ENCODE measurements around the gene USP24. TPM values are rescaled to one million over a fixed set of nuclear protein-coding genes. Genes with fewer than 3 reads are reported as not detected.
A peak's percentile ranks its signal among the peaks of the same experiment; 100 is the strongest.

Gene USP24
- total and polyA plus RNA-seq, 12 donors = 11.3 to 45.1 (median 25.9) TPM

GRCh38 chr1:55244476-55245099 lies 29.4 kb upstream of the USP24 start:
- TF ChIP-seq, protein P1, sequence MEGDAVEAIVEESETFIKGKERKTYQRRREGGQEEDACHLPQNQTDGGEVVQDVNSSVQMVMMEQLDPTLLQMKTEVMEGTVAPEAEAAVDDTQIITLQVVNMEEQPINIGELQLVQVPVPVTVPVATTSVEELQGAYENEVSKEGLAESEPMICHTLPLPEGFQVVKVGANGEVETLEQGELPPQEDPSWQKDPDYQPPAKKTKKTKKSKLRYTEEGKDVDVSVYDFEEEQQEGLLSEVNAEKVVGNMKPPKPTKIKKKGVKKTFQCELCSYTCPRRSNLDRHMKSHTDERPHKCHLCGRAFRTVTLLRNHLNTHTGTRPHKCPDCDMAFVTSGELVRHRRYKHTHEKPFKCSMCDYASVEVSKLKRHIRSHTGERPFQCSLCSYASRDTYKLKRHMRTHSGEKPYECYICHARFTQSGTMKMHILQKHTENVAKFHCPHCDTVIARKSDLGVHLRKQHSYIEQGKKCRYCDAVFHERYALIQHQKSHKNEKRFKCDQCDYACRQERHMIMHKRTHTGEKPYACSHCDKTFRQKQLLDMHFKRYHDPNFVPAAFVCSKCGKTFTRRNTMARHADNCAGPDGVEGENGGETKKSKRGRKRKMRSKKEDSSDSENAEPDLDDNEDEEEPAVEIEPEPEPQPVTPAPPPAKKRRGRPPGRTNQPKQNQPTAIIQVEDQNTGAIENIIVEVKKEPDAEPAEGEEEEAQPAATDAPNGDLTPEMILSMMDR (IDR thresholded peaks at IDR 0.05) = no peak
- TF ChIP-seq POLR2A (IDR thresholded peaks at IDR 0.05) = no peak
- no peak for DNase-seq
- Histone ChIP-seq H3K36me3 (replicated peaks in 1 of 2) (no peaks in the 10 kb centered on the region), H3K4me1 (replicated peaks in 1 of 2) (no peaks in the 10 kb centered on the region), H3K9me3 (replicated peaks in 1 of 3) (no peaks in the 10 kb centered on the region), H3K27ac (peak overlapping the region in 2 of 5 donors; percentile 4 to 45), H3K4me3 (no peak overlapping the region), H3K27me3 (no peaks in the 10 kb centered on the region)
- intact Hi-C loops (cut with DNase I) = no loop called here
- 39 to 47% (median 44%) methylated on average over 6 of the region's 6 CpGs for WGBS, 4 donors

DNA sequence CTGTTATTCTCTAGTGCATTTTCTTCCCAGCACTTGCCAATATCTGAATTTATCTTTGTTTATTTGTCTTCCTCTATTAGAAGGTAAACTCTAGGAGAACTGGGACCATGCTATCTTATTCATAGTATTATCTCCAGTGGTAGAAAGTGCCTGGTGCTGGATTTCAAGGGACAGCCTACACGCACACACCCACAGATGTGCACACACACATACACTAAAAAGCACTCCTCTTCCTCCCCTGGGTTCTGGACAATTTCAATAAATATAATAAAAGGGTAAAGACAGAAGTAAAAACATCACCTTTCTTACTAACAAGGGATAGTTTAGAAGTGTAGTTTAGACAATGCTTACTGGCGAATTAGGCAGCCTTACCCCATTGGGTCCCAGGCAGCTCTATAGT lies 28.5 kb upstream of the USP24 start:
- H3K27me3 ChIP-seq = no peaks in the 10 kb centered on the region
- 81 to 92% (median 85%) methylated on average over 2 of the region's 2 CpGs for WGBS, 4 donors
- H3K4me3 ChIP-seq = no peak overlapping the region
- no peaks in the 10 kb centered on the region for H3K9me3 ChIP-seq (replicated peaks in 1 of 3)
- H3K4me1 ChIP-seq (replicated peaks in 1 of 2) = no peaks in the 10 kb centered on the region
- TF ChIP-seq POLR2A (IDR thresholded peaks at IDR 0.05) = no peak
- TF ChIP-seq, protein P1 (IDR thresholded peaks at IDR 0.05) = no peak
- no peaks in the 10 kb centered on the region for H3K36me3 ChIP-seq (replicated peaks in 1 of 2)
- DNase-seq = no peak
- intact Hi-C loops (cut with DNase I) = no loop called here
- H3K27ac ChIP-seq = no peak overlapping the region

GRCh38 chr1:55239548-55239947 lies 24.4 kb upstream of the USP24 start:
- intact Hi-C loops (cut with DNase I) = no loop called here
- no peak for DNase-seq
- 92 to 98% (median 95%) methylated on average over 2 of the region's 2 CpGs for WGBS, 4 donors

GRCh38 chr1:55235722-55236121 lies 20.6 kb upstream of the USP24 start:
- no peak for TF ChIP-seq POLR2A (IDR thresholded peaks at IDR 0.05)
- TF ChIP-seq, protein P1 (IDR thresholded peaks at IDR 0.05) = no peak
- no peak for DNase-seq
- H3K27ac ChIP-seq = no peak overlapping the region
- peak overlapping the region in 1 of 4 donors; percentile 21 for H3K4me3 ChIP-seq
- H3K9me3 ChIP-seq (replicated peaks in 1 of 3) = no peaks in the 10 kb centered on the region
- no peaks in the 10 kb centered on the region for H3K27me3 ChIP-seq
- H3K36me3 ChIP-seq (replicated peaks in 1 of 2) = no peaks in the 10 kb centered on the region
- no peaks in the 10 kb centered on the region for H3K4me1 ChIP-seq (replicated peaks in 1 of 2)
- intact Hi-C loops (cut with DNase I) = no loop called here
- 55 to 74% (median 56%) methylated on average over 4 of the region's 4 CpGs for WGBS, 4 donors

More at GRCh38 chr1:55239548-55239947, 24.4 kb upstream of the USP24 start:
- H3K4me1 ChIP-seq (replicated peaks in 1 of 2) = no peaks in the 10 kb centered on the region
- TF ChIP-seq POLR2A (IDR thresholded peaks at IDR 0.05) = no peak
- TF ChIP-seq, protein P1 (IDR thresholded peaks at IDR 0.05) = no peak
- H3K9me3 ChIP-seq (replicated peaks in 1 of 3) = no peaks in the 10 kb centered on the region
- no peak overlapping the region for H3K4me3 ChIP-seq
- no peaks in the 10 kb centered on the region for H3K36me3 ChIP-seq (replicated peaks in 1 of 2)
- H3K27ac ChIP-seq = no peak overlapping the region
- H3K27me3 ChIP-seq = no peaks in the 10 kb centered on the region
